SJCRH30 (cell line): Measurements from ENCODE around the gene NR2F6. TPM values are rescaled to one million over a fixed set of nuclear protein-coding genes. Genes with fewer than 3 reads are reported as not detected.

Experiments used
- DNase-seq, 2 experiments: peaks; one replicate each; pipeline ENCODE4 v3.0.0-alpha.2; 2015 to 2020
- H3K27ac ChIP-seq: fragments of 250-450 bp; sonication (Bioruptor Pico); 2 replicates; pipeline ENCODE4 v1.5.1; 2020; ENCODE audit warnings: mild to moderate bottlenecking, moderate library complexity
- H3K27me3 ChIP-seq: fragments of 250-450 bp; sonication (Bioruptor Pico); 2 replicates; pipeline ENCODE4 v1.5.1; 2020; ENCODE audit warnings: mild to moderate bottlenecking, moderate library complexity
- H3K36me3 ChIP-seq: fragments of 250-450 bp; sonication (Bioruptor Pico); 2 replicates; pipeline ENCODE4 v1.5.1; 2020; ENCODE audit warnings: mild to moderate bottlenecking, moderate library complexity
- H3K4me1 ChIP-seq: fragments of 250-450 bp; sonication (Bioruptor Pico); 2 replicates; pipeline ENCODE4 v1.5.1; 2020; ENCODE audit warnings: mild to moderate bottlenecking, moderate library complexity
- H3K4me3 ChIP-seq: fragments of 250-450 bp; sonication (Bioruptor Pico); 2 replicates; pipeline ENCODE4 v1.5.1; 2020; ENCODE audit warnings: mild to moderate bottlenecking, moderate library complexity
- H3K9me3 ChIP-seq: fragments of 250-450 bp; sonication (Bioruptor Pico); replicated peaks from 2 replicates; pipeline ENCODE4 v1.5.1; 2020; ENCODE audit warnings: mild to moderate bottlenecking, moderate library complexity
- total RNA-seq: library from RNA; depleted of rRNA; stranded (reverse); fragments of >200 nt; shearing (Covaris generic); gene quantifications from 2 replicates; pipeline ENCODE4 v1.2.3, GENCODE V29; 2014; rRNA removed

The NR2F6 gene
- total RNA-seq = 41.0 and 42.0 TPM in 2 replicates

GRCh38 chr19:17245535-17245984 is at the start of gene NR2F6:
Gene NR2F6 (minus strand): TSS chr19:17245919. CDS start chr19:17245220, 699 bp downstream.
- H3K27ac ChIP-seq = peak within 1 kb of the TSS; percentile 83
- H3K36me3 ChIP-seq = no peaks in the 10 kb centered on the region
- peaks cover 34% of the 10 kb centered on the region for H3K4me1 ChIP-seq
- H3K27me3 ChIP-seq = no peaks in the 10 kb centered on the region
- no peak for DNase-seq
- H3K4me3 ChIP-seq = peak within 1 kb of the TSS; percentile 79
- H3K9me3 ChIP-seq = no peaks in the 10 kb centered on the region

GRCh38 chr19:17294051-17294891 is 48.6 kb upstream of the NR2F6 start:
- no peak overlapping the region for H3K4me3 ChIP-seq
- H3K9me3 ChIP-seq = peaks cover 4% of the 10 kb centered on the region; the same call in 1 of the 2 replicates
- H3K36me3 ChIP-seq = peaks cover 33% of the 10 kb centered on the region
- H3K27ac ChIP-seq = no peak overlapping the region
- peak; percentile 48 to 60 for DNase-seq
- H3K27me3 ChIP-seq = no peaks in the 10 kb centered on the region
- no peaks in the 10 kb centered on the region for H3K4me1 ChIP-seq

- no peak for DNase-seq
- H3K27ac ChIP-seq = no peak overlapping the region
Observed at GRCh38 chr19:17293605-17294004, 47.9 kb upstream of the NR2F6 start.

GRCh38 chr19:17292301-17293074 is 46.8 kb upstream of the NR2F6 start:
- Histone ChIP-seq H3K27ac (no peak overlapping the region), H3K36me3 (peaks cover 25% of the 10 kb centered on the region), H3K27me3 (no peaks in the 10 kb centered on the region), H3K4me3 (no peak overlapping the region), H3K9me3 (no peaks in the 10 kb centered on the region), H3K4me1 (no peaks in the 10 kb centered on the region)
- DNase-seq = peak; percentile 31 to 55

More at GRCh38 chr19:17293605-17294004, 47.9 kb upstream of the NR2F6 start:
- Histone ChIP-seq H3K4me3 (no peak overlapping the region), H3K9me3 (peaks cover 4% of the 10 kb centered on the region; the same call in 1 of the 2 replicates), H3K4me1 (no peaks in the 10 kb centered on the region), H3K36me3 (peaks cover 33% of the 10 kb centered on the region), H3K27me3 (no peaks in the 10 kb centered on the region)

- Histone ChIP-seq H3K36me3 (peaks cover 7% of the 10 kb centered on the region), H3K27ac (no peak overlapping the region), H3K4me1 (no peaks in the 10 kb centered on the region), H3K4me3 (no peak overlapping the region), H3K27me3 (no peaks in the 10 kb centered on the region), H3K9me3 (no peaks in the 10 kb centered on the region; the same call in 1 of the 2 replicates)
- DNase-seq = peak; percentile 33 to 39
Observed at GRCh38 chr19:17289489-17289888, 43.8 kb upstream of the NR2F6 start.

- Histone ChIP-seq H3K4me1 (no peaks in the 10 kb centered on the region), H3K9me3 (no peaks in the 10 kb centered on the region; the same call in 1 of the 2 replicates), H3K4me3 (no peak overlapping the region), H3K36me3 (no peaks in the 10 kb centered on the region), H3K27me3 (no peaks in the 10 kb centered on the region), H3K27ac (no peak overlapping the region)
- no peak for DNase-seq
Observed at GRCh38 chr19:17286752-17287151, 41.0 kb upstream of the NR2F6 start.

- no peaks in the 10 kb centered on the region for H3K4me1 ChIP-seq
- no peaks in the 10 kb centered on the region; the same call in 1 of the 2 replicates for H3K9me3 ChIP-seq
- H3K27me3 ChIP-seq = no peaks in the 10 kb centered on the region
- no peak overlapping the region for H3K27ac ChIP-seq
- no peaks in the 10 kb centered on the region for H3K36me3 ChIP-seq
- no peak for DNase-seq
- no peak overlapping the region for H3K4me3 ChIP-seq
Observed at GRCh38 chr19:17286263-17286662, 40.5 kb upstream of the NR2F6 start.

- Histone ChIP-seq H3K27me3 (no peaks in the 10 kb centered on the region), H3K36me3 (no peaks in the 10 kb centered on the region), H3K27ac (no peak overlapping the region), H3K4me3 (no peak overlapping the region), H3K9me3 (no peaks in the 10 kb centered on the region; the same call in 1 of the 2 replicates), H3K4me1 (no peaks in the 10 kb centered on the region)
- no peak for DNase-seq
Observed at GRCh38 chr19:17285415-17286135, 39.9 kb upstream of the NR2F6 start.

GRCh38 chr19:17283504-17283996 is 37.8 kb upstream of the NR2F6 start:
- H3K9me3 ChIP-seq = no peaks in the 10 kb centered on the region; the same call in 1 of the 2 replicates
- no peak overlapping the region for H3K4me3 ChIP-seq
- no peak for DNase-seq
- H3K27ac ChIP-seq = no peak overlapping the region
- H3K36me3 ChIP-seq = peaks cover 5% of the 10 kb centered on the region; the same call in 1 of the 2 replicates
- H3K27me3 ChIP-seq = no peaks in the 10 kb centered on the region
- H3K4me1 ChIP-seq = no peaks in the 10 kb centered on the region

- DNase-seq = peak; percentile 90 to 91
- Histone ChIP-seq H3K4me1 (no peaks in the 10 kb centered on the region), H3K27me3 (no peaks in the 10 kb centered on the region), H3K27ac (no peak overlapping the region), H3K4me3 (no peak overlapping the region), H3K9me3 (no peaks in the 10 kb centered on the region; the same call in 1 of the 2 replicates), H3K36me3 (peaks cover 11% of the 10 kb centered on the region)
Observed at GRCh38 chr19:17282488-17283125, 36.9 kb upstream of the NR2F6 start.

- H3K36me3 ChIP-seq = peaks cover 18% of the 10 kb centered on the region
- DNase-seq = no peak
- H3K4me3 ChIP-seq = no peak within 1 kb of the TSS
- no peaks in the 10 kb centered on the region for H3K4me1 ChIP-seq
- H3K27ac ChIP-seq = no peak within 1 kb of the TSS
- H3K9me3 ChIP-seq = no peaks in the 10 kb centered on the region; the same call in 1 of the 2 replicates
- H3K27me3 ChIP-seq = no peaks in the 10 kb centered on the region
Observed at GRCh38 chr19:17281391-17282304, 35.9 kb upstream of the NR2F6 start, which contains the start of gene ANKLE1. Gene ANKLE1 (plus strand): TSS chr19:17281901. CDS start chr19:17281921, 20 bp downstream.

- Histone ChIP-seq H3K4me1 (no peaks in the 10 kb centered on the region), H3K9me3 (no peaks in the 10 kb centered on the region), H3K36me3 (peaks cover 31% of the 10 kb centered on the region), H3K27me3 (no peaks in the 10 kb centered on the region), H3K4me3 (no peak overlapping the region), H3K27ac (no peak overlapping the region)
- DNase-seq = no peak
Observed at GRCh38 chr19:17279436-17279835, 33.7 kb upstream of the NR2F6 start.
